Hepatocyte (in vitro differentiated cells): ENCODE results near the gene GLIPR1L1.

Experiments
- CTCF ChIP-seq: fragments of 200-600 bp; sonication (generic); IDR thresholded peaks from 2 replicates; pipeline ENCODE4 v1.5.1; 2016; ENCODE audit warnings: antibody characterized with exemption, mild to moderate bottlenecking; ENCODE audit not compliant: poor library complexity
- EZH2phosphoT487 ChIP-seq: fragments of 200-600 bp; sonication (generic); IDR thresholded peaks from one replicate; pipeline ENCODE4 v1.6.1; 2018; ENCODE audit warnings: antibody characterized with exemption, mild to moderate bottlenecking, low read depth, moderate library complexity; ENCODE audit not compliant: unreplicated experiment, severe bottlenecking

- TF ChIP-seq CTCF (no peak), EZH2phosphoT487 (no peak)
Measured at GRCh38 chr12:75390156-75390898, 55.9 kb downstream of the GLIPR1L1 start.
